ENCODE data around the gene ACTG2.
"Not testable (repeated sequence)": the region's sequence is repeated elsewhere in the genome, so short reads cannot be mapped to it uniquely, and the experiment has no call there.

ACTG2 gene

DNA sequence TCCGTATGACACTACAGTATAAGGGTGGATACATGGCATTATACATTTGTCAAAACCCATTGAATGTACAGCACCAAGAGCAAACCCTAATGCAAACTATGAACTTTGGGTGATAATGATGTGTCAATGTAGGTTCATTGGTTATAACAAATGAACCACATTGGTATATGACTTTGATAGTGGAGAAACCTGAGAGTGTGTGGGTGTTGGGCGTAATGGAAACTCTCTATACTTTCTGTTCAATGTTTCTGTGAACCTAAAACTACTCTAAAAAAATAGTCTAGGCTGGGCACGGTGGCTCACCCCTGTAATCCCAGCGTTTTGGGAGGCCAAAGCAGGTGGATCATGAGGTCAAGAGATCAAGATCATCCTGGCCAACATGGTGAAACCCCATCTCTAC is 6.5 kb upstream of the ACTG2 start:
- no peak for DNase-seq (ENCODE audit: low read depth)
- TF ChIP-seq, protein P1, sequence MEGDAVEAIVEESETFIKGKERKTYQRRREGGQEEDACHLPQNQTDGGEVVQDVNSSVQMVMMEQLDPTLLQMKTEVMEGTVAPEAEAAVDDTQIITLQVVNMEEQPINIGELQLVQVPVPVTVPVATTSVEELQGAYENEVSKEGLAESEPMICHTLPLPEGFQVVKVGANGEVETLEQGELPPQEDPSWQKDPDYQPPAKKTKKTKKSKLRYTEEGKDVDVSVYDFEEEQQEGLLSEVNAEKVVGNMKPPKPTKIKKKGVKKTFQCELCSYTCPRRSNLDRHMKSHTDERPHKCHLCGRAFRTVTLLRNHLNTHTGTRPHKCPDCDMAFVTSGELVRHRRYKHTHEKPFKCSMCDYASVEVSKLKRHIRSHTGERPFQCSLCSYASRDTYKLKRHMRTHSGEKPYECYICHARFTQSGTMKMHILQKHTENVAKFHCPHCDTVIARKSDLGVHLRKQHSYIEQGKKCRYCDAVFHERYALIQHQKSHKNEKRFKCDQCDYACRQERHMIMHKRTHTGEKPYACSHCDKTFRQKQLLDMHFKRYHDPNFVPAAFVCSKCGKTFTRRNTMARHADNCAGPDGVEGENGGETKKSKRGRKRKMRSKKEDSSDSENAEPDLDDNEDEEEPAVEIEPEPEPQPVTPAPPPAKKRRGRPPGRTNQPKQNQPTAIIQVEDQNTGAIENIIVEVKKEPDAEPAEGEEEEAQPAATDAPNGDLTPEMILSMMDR (IDR thresholded peaks at IDR 0.05; ENCODE audit: control insufficient read depth, extremely low read depth, insufficient read depth): no peak
- no peak overlapping the region for H3K4me3 ChIP-seq (ENCODE audit: low read depth, low read length)

DNA sequence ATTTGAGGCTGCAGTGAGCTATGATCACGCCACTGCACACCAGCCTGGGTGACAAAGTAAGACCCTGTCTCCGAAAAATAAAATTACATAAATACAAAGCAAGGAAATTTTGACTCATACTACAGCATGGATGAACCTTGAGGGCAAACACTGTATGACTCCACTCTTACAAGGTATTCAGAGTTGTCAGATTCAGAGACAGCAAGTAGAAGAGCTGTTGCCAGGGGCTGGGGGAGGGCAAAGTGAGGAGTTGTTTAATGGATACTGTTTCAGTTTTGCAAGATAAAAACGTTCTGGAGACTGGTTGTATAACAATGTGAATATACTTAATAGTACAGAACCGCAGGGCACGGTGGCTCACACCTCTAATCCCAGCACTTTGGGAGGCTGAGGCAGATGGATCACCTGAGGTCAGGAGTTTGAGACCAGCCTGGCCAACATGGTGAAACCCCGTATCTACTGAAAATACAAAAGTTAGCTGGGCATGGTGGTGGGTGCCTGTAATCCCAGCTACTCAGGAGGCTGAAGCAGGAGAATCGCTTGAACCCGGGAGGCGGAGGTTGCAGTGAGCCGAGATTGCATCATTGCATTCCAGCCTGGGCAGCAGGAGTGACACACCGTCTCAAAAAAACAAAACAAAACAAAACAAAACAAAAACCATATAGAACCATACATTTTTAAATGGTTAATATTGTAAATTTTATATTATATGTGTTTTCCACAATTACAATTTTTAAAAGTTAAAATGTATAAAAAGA is 5.0 kb upstream of the ACTG2 start:
- not testable (repeated sequence) for DNase-seq (ENCODE audit: low read depth); H3K4me3 ChIP-seq (ENCODE audit: low read depth, low read length)

DNA sequence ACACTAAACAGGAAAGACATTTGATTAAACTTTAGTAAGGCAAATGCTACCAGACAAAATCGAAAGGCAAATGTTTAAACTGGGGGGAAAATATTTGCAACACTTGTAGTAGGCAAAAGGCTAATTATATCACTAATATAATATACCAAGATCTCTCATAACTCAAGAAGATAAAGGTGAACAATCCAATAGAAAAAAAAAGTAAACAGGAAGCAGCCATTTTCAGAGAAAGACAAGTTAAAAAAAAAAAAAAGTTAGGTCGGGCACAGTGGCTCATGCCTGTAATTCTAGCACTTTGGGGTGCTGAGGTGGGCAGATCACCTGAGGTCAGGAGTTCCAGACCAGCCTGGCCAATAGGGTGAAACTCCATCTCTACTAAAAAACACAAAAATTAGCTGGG is 4.4 kb upstream of the ACTG2 start:
- H3K4me3 ChIP-seq (ENCODE audit: low read depth, low read length): no peak overlapping the region
- no peak for DNase-seq (ENCODE audit: low read depth)
- TF ChIP-seq, protein P1 (IDR thresholded peaks at IDR 0.05; ENCODE audit: control insufficient read depth, extremely low read depth, insufficient read depth): no peak

DNA sequence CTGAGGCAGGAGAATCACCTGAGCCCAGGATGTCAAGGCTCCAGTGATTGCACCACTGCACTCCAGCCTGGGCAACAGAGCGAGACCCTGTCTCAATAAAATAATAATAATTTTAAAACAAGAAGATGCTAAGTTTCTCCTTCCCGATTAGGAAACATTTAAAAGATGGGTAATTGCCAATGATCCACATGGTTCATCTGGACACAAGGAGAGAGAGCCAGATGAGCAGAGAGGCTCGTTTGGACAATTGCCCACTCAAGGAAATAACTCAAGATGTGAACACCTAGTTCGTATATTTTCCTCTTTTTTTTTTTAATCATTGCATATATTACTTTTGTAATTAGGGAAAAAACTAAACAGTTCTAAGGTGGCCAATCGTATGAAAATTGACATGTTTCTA is 3.6 kb upstream of the ACTG2 start:
- TF ChIP-seq, protein P1 (IDR thresholded peaks at IDR 0.05; ENCODE audit: control insufficient read depth, extremely low read depth, insufficient read depth): no peak
- no peak overlapping the region for H3K4me3 ChIP-seq (ENCODE audit: low read depth, low read length)
- no peak for DNase-seq (ENCODE audit: low read depth)

DNA sequence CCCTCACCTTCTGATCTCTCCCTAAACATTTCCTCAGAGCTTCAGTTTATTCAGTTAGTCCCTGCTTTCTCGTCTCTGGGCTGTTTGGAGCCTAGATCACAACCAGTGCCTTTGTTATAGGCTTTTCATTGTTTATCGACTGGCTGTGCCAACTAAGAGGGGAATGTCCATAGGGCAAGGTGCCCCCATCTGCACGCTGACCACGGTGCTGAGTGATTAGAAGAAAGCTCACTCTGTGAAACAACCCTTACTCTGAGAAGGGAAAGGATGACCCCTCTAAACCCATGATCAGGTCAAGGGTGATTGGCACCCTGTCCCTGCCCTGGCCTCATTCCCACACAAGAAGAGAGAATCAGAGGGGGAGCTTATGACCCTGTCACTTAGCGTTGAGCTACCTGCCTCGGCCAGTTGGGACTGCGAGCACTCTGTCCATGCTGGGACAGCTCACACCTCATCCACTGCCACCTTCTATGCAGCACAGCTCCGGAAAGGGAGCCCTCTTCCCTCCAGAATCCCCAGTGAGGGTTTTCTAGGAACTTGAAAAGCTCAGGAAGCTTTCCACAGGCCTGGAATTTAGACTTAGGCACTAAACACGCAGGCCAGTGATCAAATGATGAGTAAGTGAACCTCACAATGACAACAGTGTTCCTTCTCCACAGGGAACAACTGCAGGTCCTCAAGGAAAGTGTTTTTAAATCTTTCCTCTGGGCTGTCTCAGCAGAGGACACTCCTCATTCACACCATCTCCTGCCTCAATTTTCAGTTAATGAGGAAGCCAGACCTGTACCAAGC is 2.3 kb upstream of the ACTG2 start:
- H3K4me3 ChIP-seq (ENCODE audit: low read depth, low read length): no peak overlapping the region
- TF ChIP-seq, protein P1 (IDR thresholded peaks at IDR 0.05; ENCODE audit: control insufficient read depth, extremely low read depth, insufficient read depth): no peak
- DNase-seq (ENCODE audit: low read depth): no peak

DNA sequence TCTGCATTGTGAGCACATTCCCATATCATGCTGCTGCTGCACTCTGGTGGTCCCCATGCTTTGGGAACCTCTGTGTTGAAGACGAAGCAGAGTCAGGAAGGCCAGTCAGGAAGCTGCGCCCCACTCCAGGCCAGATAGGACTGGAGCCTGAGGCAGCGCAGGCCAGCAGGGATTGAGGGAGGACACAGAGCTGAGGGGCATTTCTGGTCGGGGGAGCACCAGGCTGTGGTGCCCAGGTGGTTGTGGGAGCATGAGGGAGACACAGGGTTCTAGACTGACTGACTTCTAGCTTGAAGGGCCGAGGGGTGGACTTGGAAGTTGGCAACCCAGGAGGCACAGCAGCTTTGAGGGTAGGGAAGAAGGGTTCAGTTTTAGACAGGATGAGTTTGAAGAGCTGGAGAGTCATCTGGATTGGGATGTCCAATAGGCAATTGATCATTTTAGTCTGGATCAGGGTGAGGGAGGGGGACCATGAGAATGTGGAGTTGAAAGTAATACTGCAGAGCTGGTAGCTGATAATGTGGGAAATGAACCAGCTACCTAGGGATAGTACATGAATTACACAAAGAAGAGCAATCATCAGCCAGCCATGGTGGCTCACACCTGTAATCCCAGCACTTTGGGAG is 1.4 kb upstream of the ACTG2 start:
- TF ChIP-seq, protein P1 (IDR thresholded peaks at IDR 0.05; ENCODE audit: control insufficient read depth, extremely low read depth, insufficient read depth): no peak
- no peak overlapping the region for H3K4me3 ChIP-seq (ENCODE audit: low read depth, low read length)
- no peak for DNase-seq (ENCODE audit: low read depth)

DNA sequence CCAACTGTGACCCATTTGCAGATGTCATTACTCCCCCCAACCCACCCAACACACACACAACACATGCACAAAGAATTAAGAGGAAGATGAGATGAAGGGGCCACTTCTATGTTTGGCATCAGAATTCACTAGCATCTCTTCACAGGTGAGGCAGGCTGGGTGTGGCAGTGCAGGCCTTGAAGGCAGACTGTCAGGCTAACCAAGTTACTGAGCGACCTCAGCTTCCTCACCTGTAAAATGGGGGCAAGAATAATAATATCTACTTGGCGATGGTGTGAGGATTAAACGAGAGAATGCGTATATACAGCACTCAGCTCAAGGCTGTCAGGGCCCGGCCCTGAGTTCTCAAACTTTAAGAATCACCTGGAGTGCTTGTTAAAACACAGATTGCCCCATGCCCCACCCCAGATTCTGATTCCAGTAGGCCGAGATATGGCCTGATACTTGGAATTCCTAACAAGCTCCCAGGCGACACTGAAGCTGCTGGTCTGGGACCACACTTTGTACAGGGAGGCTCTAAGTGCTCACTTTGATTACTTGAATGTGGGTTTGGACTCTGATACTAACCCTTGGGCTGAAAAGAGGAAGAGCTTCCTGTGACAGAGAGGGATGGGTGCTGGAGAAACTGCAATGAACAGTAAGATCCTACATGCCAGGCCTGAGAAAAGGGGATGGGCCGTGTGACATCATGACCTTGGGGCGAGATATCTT is 1.1 kb downstream of the ACTG2 start:
- TF ChIP-seq, protein P1 (IDR thresholded peaks at IDR 0.05; ENCODE audit: control insufficient read depth, extremely low read depth, insufficient read depth): no peak
- H3K4me3 ChIP-seq (ENCODE audit: low read depth, low read length): no peak overlapping the region
- no peak for DNase-seq (ENCODE audit: low read depth)
